HG02943 (cell line): ENCODE results near the gene GSC2.

ENCODE experiments used
- ATAC-seq: cut with Tn5 transposase; IDR thresholded peaks from one replicate; pipeline ENCODE4 v1.9.1; 2021; ENCODE audit warnings: mild to moderate bottlenecking, low read depth, moderate library complexity; ENCODE audit not compliant: unreplicated experiment

The GSC2 gene

GRCh38 chr22:19149991-19150390 is at the start of gene GSC2:
GSC2 (minus strand) TSS chr22:19150292; CDS start chr22:19150283, 9 bp downstream.
- no peak for ATAC-seq

- ATAC-seq: no peak
These were observed 49.4 kb upstream of the GSC2 start for GRCh38 chr22:19199479-19199878.

GRCh38 chr22:19197997-19198865 is 48.1 kb upstream of the GSC2 start:
- ATAC-seq: no peak

GRCh38 chr22:19196841-19197612 is 46.9 kb upstream of the GSC2 start:
- no peak for ATAC-seq

GRCh38 chr22:19195796-19196731 is 46.0 kb upstream of the GSC2 start:
- no peak for ATAC-seq

- no peak for ATAC-seq
These were observed 44.9 kb upstream of the GSC2 start for GRCh38 chr22:19194766-19195536.

GRCh38 chr22:19193879-19194278 is 43.8 kb upstream of the GSC2 start:
- ATAC-seq: no peak

- no peak for ATAC-seq
These were observed 37.8 kb upstream of the GSC2 start for GRCh38 chr22:19187716-19188563.

- ATAC-seq: no peak
These were observed 34.3 kb upstream of the GSC2 start for GRCh38 chr22:19184276-19184997.

- no peak for ATAC-seq
These were observed 33.1 kb upstream of the GSC2 start for GRCh38 chr22:19183216-19183615.

- ATAC-seq: no peak
These were observed 32.5 kb upstream of the GSC2 start for GRCh38 chr22:19182472-19183157.

GRCh38 chr22:19181786-19182471 is 31.8 kb upstream of the GSC2 start:
- ATAC-seq: no peak

- ATAC-seq: no peak
These were observed 30.8 kb upstream of the GSC2 start for GRCh38 chr22:19180740-19181410.

- no peak for ATAC-seq
These were observed 30.1 kb upstream of the GSC2 start for GRCh38 chr22:19180234-19180633.

GRCh38 chr22:19179497-19180048 is 29.5 kb upstream of the GSC2 start:
- ATAC-seq: peak; percentile 50
